WERI-Rb-1 (cell line): ENCODE measurements around the gene RMDN2.

Experiments
- DNase-seq: peaks from one replicate; pipeline ENCODE4 v3.0.0-alpha.2; 2020
- H3K27ac ChIP-seq: fragments of 250-450 bp; sonication (Bioruptor Pico); 2 replicates; pipeline ENCODE4 v1.5.1; 2020; ENCODE audit warnings: mild to moderate bottlenecking, moderate library complexity
- H3K27me3 ChIP-seq: fragments of 250-450 bp; sonication (Bioruptor Pico); 2 replicates; pipeline ENCODE4 v1.5.1; 2021; ENCODE audit warnings: mild to moderate bottlenecking, low read depth, moderate library complexity; ENCODE audit not compliant: insufficient read depth, severe bottlenecking
- H3K36me3 ChIP-seq: fragments of 250-450 bp; sonication (Bioruptor Pico); 2 replicates; pipeline ENCODE4 v1.5.1; 2020; ENCODE audit warnings: mild to moderate bottlenecking, moderate library complexity
- H3K4me3 ChIP-seq: 2 replicates; pipeline ENCODE4 v1.5.1; 2011; ENCODE audit warnings: low read depth, mild to moderate bottlenecking, control low read depth, low read length
- H3K9me3 ChIP-seq: fragments of 250-450 bp; sonication (Bioruptor Pico); 2 replicates; pipeline ENCODE4 v1.5.1; 2021; ENCODE audit warnings: mild to moderate bottlenecking, moderate library complexity; ENCODE audit not compliant: severe bottlenecking
- CTCF ChIP-seq: IDR thresholded peaks from 2 replicates; pipeline ENCODE4 v1.5.1; 2011; ENCODE audit warnings: low read depth, mild to moderate bottlenecking, control low read depth, inconsistent platforms, low read length

The RMDN2 gene

GRCh38 chr2:38045811-38046210 lies 120.7 kb downstream of the RMDN2 start:
- H3K4me3 ChIP-seq, result no peak overlapping the region
- no peak for DNase-seq
- no peaks in the 10 kb centered on the region for H3K9me3 ChIP-seq
- no peak for TF ChIP-seq CTCF
- H3K27ac ChIP-seq, result no peak overlapping the region
- H3K36me3 ChIP-seq, result no peaks in the 10 kb centered on the region
- H3K27me3 ChIP-seq, result no peaks in the 10 kb centered on the region

GRCh38 chr2:38056216-38056615 lies 131.1 kb downstream of the RMDN2 start:
- TF ChIP-seq CTCF, result no peak
- no peaks in the 10 kb centered on the region for H3K36me3 ChIP-seq
- no peak for DNase-seq

GRCh38 chr2:38057651-38058410 lies 132.7 kb downstream of the RMDN2 start:
- TF ChIP-seq CTCF, result no peak
- no peak for DNase-seq

More at GRCh38 chr2:38056216-38056615, 131.1 kb downstream of the RMDN2 start:
- Histone ChIP-seq H3K4me3 (no peak overlapping the region), H3K27me3 (no peaks in the 10 kb centered on the region), H3K27ac (no peak overlapping the region), H3K9me3 (no peaks in the 10 kb centered on the region)

GRCh38 chr2:38060236-38061018 lies 135.3 kb downstream of the RMDN2 start:
- no peaks in the 10 kb centered on the region for H3K27me3 ChIP-seq

More at GRCh38 chr2:38057651-38058410, 132.7 kb downstream of the RMDN2 start:
- no peak overlapping the region for H3K27ac ChIP-seq
- H3K36me3 ChIP-seq, result no peaks in the 10 kb centered on the region
- no peak overlapping the region for H3K4me3 ChIP-seq
- no peaks in the 10 kb centered on the region for H3K27me3 ChIP-seq
- H3K9me3 ChIP-seq, result peaks cover 3% of the 10 kb centered on the region

GRCh38 chr2:38064801-38065501 lies 139.9 kb downstream of the RMDN2 start:
- TF ChIP-seq CTCF, result no peak
- H3K9me3 ChIP-seq, result peaks cover 3% of the 10 kb centered on the region
- DNase-seq, result no peak
- no peak overlapping the region for H3K4me3 ChIP-seq
- no peak overlapping the region for H3K27ac ChIP-seq
- no peaks in the 10 kb centered on the region for H3K27me3 ChIP-seq
- no peaks in the 10 kb centered on the region for H3K36me3 ChIP-seq

More at GRCh38 chr2:38060236-38061018, 135.3 kb downstream of the RMDN2 start:
- Histone ChIP-seq H3K36me3 (no peaks in the 10 kb centered on the region), H3K4me3 (no peak overlapping the region), H3K27ac (no peak overlapping the region), H3K9me3 (peaks cover 3% of the 10 kb centered on the region)
- no peak for TF ChIP-seq CTCF
- DNase-seq, result no peak
